K562 (cell line): ENCODE data around the gene BIN1. TPM values are rescaled to one million over a fixed set of nuclear protein-coding genes. Genes with fewer than 3 reads are reported as not detected.

Experiments
- ARID1B ChIP-seq: fragments of 450-650 bp; IDR thresholded peaks from 2 replicates; pipeline ENCODE4 v1.6.1; 2016; ENCODE audit warnings: antibody characterized with exemption, mild to moderate bottlenecking, inconsistent platforms
- CBFA2T2 ChIP-seq: fragments of 450-650 bp; conservative IDR thresholded peaks from 2 replicates; pipeline ENCODE4 v1.6.1; 2017; ENCODE audit warnings: mild to moderate bottlenecking
- HMGN3 ChIP-seq: IDR thresholded peaks from 2 replicates; pipeline ENCODE4 v1.6.1; 2011; ENCODE audit warnings: borderline replicate concordance, low read depth, mild to moderate bottlenecking, mixed read lengths, low read length; ENCODE audit not compliant: insufficient read length; ENCODE audit errors: extremely low read depth
- MAFK ChIP-seq: IDR thresholded peaks from 2 replicates; pipeline ENCODE4 v1.6.1; 2011; ENCODE audit warnings: low read length, improper control_type of control experiment
- OTX1 ChIP-seq: fragments of 450-650 bp; formaldehyde crosslinking; IDR thresholded peaks from 2 replicates; pipeline ENCODE4 v1.4.0; 2022; ENCODE audit warnings: mild to moderate bottlenecking
- PHF21A ChIP-seq: fragments of 450-650 bp; IDR thresholded peaks from 2 replicates; pipeline ENCODE4 v1.6.1; 2017; ENCODE audit warnings: low read depth, borderline replicate concordance
- REST ChIP-seq, 2 experiments: fragments of 450-650 bp; formaldehyde crosslinking in 1 of 2; IDR thresholded peaks; 2 replicates each; pipeline versions ENCODE4 v1.4.0 to v1.6.1; 2014 to 2020; ENCODE audit warnings: mild to moderate bottlenecking in 2 of 2, borderline replicate concordance in 1 of 2, low read depth in 1 of 2
- SAP30 ChIP-seq: fragments of 200-600 bp; sonication (generic); IDR thresholded peaks from 2 replicates; pipeline ENCODE4 v1.6.1; 2012; ENCODE audit warnings: borderline replicate concordance, low read depth, mild to moderate bottlenecking, moderate library complexity, low read length, control low read depth, inconsistent platforms; ENCODE audit not compliant: insufficient read depth, poor library complexity, severe bottlenecking
- SMC3 ChIP-seq: conservative IDR thresholded peaks from 2 replicates; pipeline ENCODE4 v1.6.1; 2011; ENCODE audit warnings: low read depth, low read length, improper control_type of control experiment; ENCODE audit not compliant: insufficient read depth
- THRA ChIP-seq: fragments of 450-650 bp; IDR thresholded peaks from 2 replicates; pipeline ENCODE4 v1.6.1; 2017; ENCODE audit warnings: mild to moderate bottlenecking, moderate library complexity
- YBX1 ChIP-seq: fragments of 450-650 bp; IDR thresholded peaks from 2 replicates; pipeline ENCODE4 v1.7.1; 2016; ENCODE audit warnings: mild to moderate bottlenecking
- ZNF445 ChIP-seq: fragments of 250-450 bp; sonication (Bioruptor Pico); IDR thresholded peaks from 2 replicates; pipeline ENCODE4 v1.4.0; 2020; ENCODE audit warnings: low read depth, mild to moderate bottlenecking, moderate library complexity
- ZNF707 ChIP-seq: fragments of 250-450 bp; sonication (Bioruptor Pico); conservative IDR thresholded peaks from 2 replicates; pipeline ENCODE4 v1.8.0; 2022; ENCODE audit warnings: inconsistent platforms, mild to moderate bottlenecking, moderate library complexity
- ZSCAN29 ChIP-seq: fragments of 450-650 bp; IDR thresholded peaks from 2 replicates; pipeline ENCODE4 v1.6.1; 2017
- polyA plus RNA-seq, 8 experiments: library from polyadenylated mRNA; depleted of rRNA in 4 of 8; stranded (reverse) in 5 of 8; unstranded in 3 of 8; fragments of >200 nt; fragmentation: Nextera tagmentation in 2 of 8; fragmentation: Illumina TruSeq in 1 of 8; extraction: Ambion mirVana in 2 of 8; extraction: Trizol in 1 of 8; gene quantifications; 2 replicates each; pipeline versions ENCODE4 v1.2.1 to v1.2.3, GENCODE V29; 2011 to 2014; ENCODE audit warnings: inconsistent platforms in 1 of 8, missing spikeins in 1 of 8
- total RNA-seq, 7 experiments: library from RNA; depleted of rRNA in 6 of 7; stranded (reverse); fragments of >200 nt in 6 of 7; fragmentation: Illumina TruSeq in 2 of 7; extraction: Trizol in 2 of 7; gene quantifications; 2 replicates each; pipeline versions ENCODE4 v1.2.1 to v1.2.3, GENCODE V29; 2011 to 2021; ENCODE audit warnings: low replicate concordance in 1 of 7
- TF ChIP-seq, protein P1 (sequence below): fragments of 450-650 bp; formaldehyde crosslinking; IDR thresholded peaks from 2 replicates; pipeline ENCODE4 v1.4.0; 2020; ENCODE audit warnings: mild to moderate bottlenecking, moderate library complexity

BIN1 gene
- total and polyA plus RNA-seq, 9 of the 15 experiments (the other 6 are each of a cell fraction or from before 2014, with no cell fraction given): 0.04 to 2.8 (median 0.79) TPM; not detected in 1

GRCh38 chr2:127003070-127003800 lies 103.7 kb downstream of the BIN1 start (continued):
- TF ChIP-seq REST (IDR thresholded peaks at IDR 0.05; ENCODE audit: borderline replicate concordance) (peak; percentile 70; the same call in 1 of the 2 replicates), REST (CRISPR knock-in tag; IDR thresholded peaks at IDR 0.05; ENCODE audit: low read depth) (no peak), CBFA2T2 (peak; percentile 23; the same call in 1 of the 2 replicates), SAP30 (no peak), MAFK (no peak), YBX1 (no peak), ZSCAN29 (no peak), PHF21A (no peak), SMC3 (0 out of 2 replicates have a peak, but pooled peaks have one; percentile 19), ZNF707 (no peak), OTX1 (CRISPR knock-in tag) (0 out of 2 replicates have a peak, but pooled peaks have one; percentile 30), ZNF445 (CRISPR knock-in tag) (no peak), THRA (no peak), ARID1B (peak; percentile 47; the same call in 1 of the 2 replicates), HMGN3 (no peak)
- TF ChIP-seq, protein P1, sequence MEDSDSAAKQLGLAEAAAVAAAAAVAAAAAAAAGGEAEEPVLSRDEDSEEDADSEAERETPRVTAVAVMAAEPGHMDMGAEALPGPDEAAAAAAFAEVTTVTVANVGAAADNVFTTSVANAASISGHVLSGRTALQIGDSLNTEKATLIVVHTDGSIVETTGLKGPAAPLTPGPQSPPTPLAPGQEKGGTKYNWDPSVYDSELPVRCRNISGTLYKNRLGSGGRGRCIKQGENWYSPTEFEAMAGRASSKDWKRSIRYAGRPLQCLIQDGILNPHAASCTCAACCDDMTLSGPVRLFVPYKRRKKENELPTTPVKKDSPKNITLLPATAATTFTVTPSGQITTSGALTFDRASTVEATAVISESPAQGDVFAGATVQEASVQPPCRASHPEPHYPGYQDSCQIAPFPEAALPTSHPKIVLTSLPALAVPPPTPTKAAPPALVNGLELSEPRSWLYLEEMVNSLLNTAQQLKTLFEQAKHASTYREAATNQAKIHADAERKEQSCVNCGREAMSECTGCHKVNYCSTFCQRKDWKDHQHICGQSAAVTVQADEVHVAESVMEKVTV: peak; percentile 48
